Smooth muscle cell of bladder (primary cell): ENCODE measurements around the gene TNFRSF13B. TPM values are rescaled to one million over a fixed set of nuclear protein-coding genes. Genes with fewer than 3 reads are reported as not detected.

ENCODE experiments used
- total RNA-seq: library from RNA; depleted of rRNA; stranded (reverse); fragments of >200 nt; gene quantifications from 2 replicates; pipeline ENCODE4 v1.2.3, GENCODE V29; 2014

The TNFRSF13B gene
- not detected in 2 replicates for total RNA-seq

DNA sequence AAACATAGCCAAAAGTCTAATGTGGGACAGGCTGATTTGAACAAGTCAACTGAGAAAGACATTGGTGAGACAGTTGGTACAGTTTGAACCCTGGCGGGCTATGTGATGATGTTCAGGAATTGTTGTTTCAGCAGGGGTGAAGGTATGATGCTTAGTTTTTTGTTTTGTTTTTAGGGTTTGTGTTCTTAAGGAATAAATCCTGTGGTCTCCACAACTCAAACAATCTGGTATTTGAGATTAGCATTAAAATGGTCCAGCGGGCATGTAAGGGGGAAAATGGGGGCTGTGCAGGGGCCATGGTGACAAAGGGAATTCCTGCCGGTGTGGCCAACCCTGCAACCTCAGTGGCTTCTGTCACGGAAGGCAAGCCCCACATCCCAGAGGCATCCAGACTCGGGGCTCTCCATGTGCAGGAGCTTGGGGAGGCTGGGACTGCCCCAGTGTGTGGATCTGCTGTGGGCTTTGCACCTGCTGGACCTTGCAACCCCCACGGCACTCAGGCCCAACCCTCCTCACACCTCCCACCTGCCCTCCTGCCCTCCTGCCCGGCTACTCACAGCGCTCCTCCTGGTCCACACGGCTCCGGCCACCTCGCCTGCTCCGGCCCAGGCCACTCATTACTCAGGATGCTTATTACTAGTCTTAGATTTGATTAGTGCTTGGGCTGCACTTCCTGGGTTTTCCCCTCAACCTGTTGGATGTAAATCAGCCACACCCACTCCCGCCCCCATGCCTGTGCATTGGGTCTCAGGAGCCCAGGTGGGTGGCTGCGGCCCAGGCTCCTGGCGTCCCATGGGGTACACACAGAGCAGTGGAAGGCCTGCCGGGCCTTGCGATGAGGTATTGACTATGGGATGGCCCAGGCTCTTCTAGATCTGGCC, at the start of gene TNFRSF13B:
Gene TNFRSF13B (minus strand): TSS at position 661 of the 881 bp plus-strand sequence. CDS start 43 bp downstream, at position 618.

Other genes with a start within 250 kb of the TNFRSF13B start
- 85.5 and 108 TPM in 2 replicates for gene MPRIP, start 70.3 kb upstream of the TNFRSF13B start, total RNA-seq
- gene PLD6, start 234.2 kb upstream of the TNFRSF13B start, total RNA-seq = 2.1 and 2.9 TPM in 2 replicates